Activated CD4-positive, alpha-beta memory T cell treated with anti-CD3 and anti-CD28 coated beads for 36 hours (primary cell): ENCODE data around the gene MYADML2. TPM values are rescaled to one million over a fixed set of nuclear protein-coding genes. Genes with fewer than 3 reads are reported as not detected.

ENCODE experiments used
- CTCF ChIA-PET: fragments of 350-600 bp; sonication (Branson Sonifier 250); formaldehyde crosslinking; loops from one replicate; lab custom pipeline; 2021; ENCODE audit warnings: antibody characterized with exemption, inconsistent platforms; lab: Charles Lee
- POLR2A ChIA-PET: fragments of 350-600 bp; sonication (Branson Sonifier 250); formaldehyde crosslinking; loops from one replicate; lab custom pipeline; 2021; ENCODE audit warnings: antibody characterized with exemption; lab: Charles Lee
- DNase-seq: peaks from one replicate; pipeline ENCODE4 v3.0.0-alpha.2; 2020
- H3K27ac Mint-ChIP-seq: one replicate; pipeline ENCODE4 v1.8.0; 2021; ENCODE audit warnings: mixed read lengths
- H3K27me3 Mint-ChIP-seq: one replicate; pipeline ENCODE4 v1.8.0; 2021; ENCODE audit warnings: mixed read lengths
- H3K36me3 Mint-ChIP-seq: one replicate; pipeline ENCODE4 v1.8.0; 2021; ENCODE audit warnings: mixed read lengths
- H3K4me1 Mint-ChIP-seq: one replicate; pipeline ENCODE4 v1.8.0; 2021; ENCODE audit warnings: low read depth, mixed read lengths
- H3K4me3 Mint-ChIP-seq: one replicate; pipeline ENCODE4 v1.8.0; 2021; ENCODE audit warnings: mild to moderate bottlenecking, mixed read lengths
- H3K9me3 Mint-ChIP-seq: one replicate; pipeline ENCODE4 v1.8.0; 2021; ENCODE audit warnings: mixed read lengths
- intact Hi-C: fragments of 100-400 bp; cut with micrococcal nuclease; formaldehyde crosslinking; loops from one replicate; pipeline ENCODE4 v1.15.1; 2023
- total RNA-seq, 2 experiments: library from RNA; stranded (reverse); gene quantifications; one replicate each; pipeline ENCODE4 v1.2.3, GENCODE V29; 2021

MYADML2 gene
- total RNA-seq, 2 experiments from 2014 or later = not detected

GRCh38 chr17:81916234-81917001, 30.6 kb downstream of the MYADML2 start:
- H3K36me3 Mint-ChIP-seq = peaks cover 30% of the 10 kb centered on the region
- no peaks in the 10 kb centered on the region for H3K27me3 Mint-ChIP-seq
- CTCF ChIA-PET = interaction anchor here (1.5 to 1.9 kb wide), 3 partner anchors 43 to 104 kb away, joined by 4 to 8 read pairs (median 7); no protein-coding TSS in a partner anchor
- H3K4me1 Mint-ChIP-seq = peaks cover 24% of the 10 kb centered on the region
- POLR2A ChIA-PET = interaction anchor here (0.9 to 1.5 kb wide), 4 partner anchors 8 to 114 kb away, joined by 3 to 7 read pairs (median 3); no protein-coding TSS in a partner anchor
- H3K4me3 Mint-ChIP-seq = peak overlapping the region; percentile 85
- intact Hi-C loops = no loop called here
- H3K27ac Mint-ChIP-seq = peak overlapping the region; percentile 54
- DNase-seq = peak; percentile 48
- no peaks in the 10 kb centered on the region for H3K9me3 Mint-ChIP-seq

GRCh38 chr17:81915331-81915730, 31.7 kb downstream of the MYADML2 start:
- H3K4me3 Mint-ChIP-seq = no peak overlapping the region
- intact Hi-C loops = no loop called here
- ChIA-PET POLR2A (no interaction called here), CTCF (no interaction called here)
- no peak overlapping the region for H3K27ac Mint-ChIP-seq
- peaks cover 26% of the 10 kb centered on the region for H3K36me3 Mint-ChIP-seq
- H3K9me3 Mint-ChIP-seq = no peaks in the 10 kb centered on the region
- peaks cover 24% of the 10 kb centered on the region for H3K4me1 Mint-ChIP-seq
- H3K27me3 Mint-ChIP-seq = no peaks in the 10 kb centered on the region
- DNase-seq = no peak

GRCh38 chr17:81914103-81914850, 32.8 kb downstream of the MYADML2 start:
- ChIA-PET POLR2A (no interaction called here), CTCF (no interaction called here)
- H3K36me3 Mint-ChIP-seq = peaks cover 26% of the 10 kb centered on the region
- no peaks in the 10 kb centered on the region for H3K27me3 Mint-ChIP-seq
- no peak overlapping the region for H3K27ac Mint-ChIP-seq
- no peak overlapping the region for H3K4me3 Mint-ChIP-seq
- peaks cover 26% of the 10 kb centered on the region for H3K4me1 Mint-ChIP-seq
- no peaks in the 10 kb centered on the region for H3K9me3 Mint-ChIP-seq
- no peak for DNase-seq
- intact Hi-C loops = loop anchor here (5.0 kb wide), 2 partner anchors 42 to 48 kb away; partner anchors contain the start of genes ARHGDIA and NOTUM

DNA sequence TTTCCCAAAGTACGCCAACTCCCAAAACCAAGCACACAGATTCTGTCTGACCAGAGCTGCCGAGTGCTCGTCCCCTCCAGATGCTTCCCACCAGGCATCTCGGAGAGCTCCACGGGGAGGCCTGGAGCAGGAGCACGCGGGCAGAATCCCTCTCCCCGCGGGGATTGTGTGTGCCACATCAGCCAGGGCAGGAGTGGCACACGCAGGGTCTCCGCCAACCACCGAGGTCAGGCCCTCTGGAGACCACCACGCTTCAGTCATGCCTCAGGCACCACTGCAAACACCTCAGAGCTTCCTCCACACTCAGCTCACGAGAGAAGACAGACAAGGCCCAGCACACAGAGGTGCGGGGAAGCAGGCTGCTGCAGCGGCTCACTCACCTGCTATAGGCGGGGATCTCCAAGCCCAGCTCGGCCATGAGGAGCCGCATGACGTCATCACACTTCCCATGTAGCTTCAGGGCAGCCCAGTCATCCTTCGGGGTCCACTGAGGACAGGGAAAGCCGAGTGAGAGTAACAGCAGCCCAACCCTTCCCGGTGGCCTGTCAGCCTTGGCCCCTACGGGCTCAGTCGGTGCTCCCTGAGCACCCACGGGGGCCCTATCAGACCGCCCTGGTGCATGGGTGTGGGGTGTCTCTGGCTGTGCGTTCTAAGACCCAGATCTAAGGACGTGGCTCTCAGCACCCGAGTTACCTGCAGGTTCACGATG, 33.5 kb downstream of the MYADML2 start:
- peaks cover 24% of the 10 kb centered on the region for H3K4me1 Mint-ChIP-seq
- no peak for DNase-seq
- no peak overlapping the region for H3K27ac Mint-ChIP-seq
- ChIA-PET POLR2A (no interaction called here), CTCF (interaction anchor here (0.6 to 0.7 kb wide), 2 partner anchors 22 to 106 kb away, joined by 3 to 4 read pairs; partner anchors contain the start of gene ANAPC11)
- H3K36me3 Mint-ChIP-seq = peaks cover 27% of the 10 kb centered on the region
- H3K4me3 Mint-ChIP-seq = no peak overlapping the region
- intact Hi-C loops = loop anchor here (5.0 kb wide), 2 partner anchors 41 to 49 kb away; partner anchors contain the start of genes ARHGDIA and NOTUM
- no peaks in the 10 kb centered on the region for H3K9me3 Mint-ChIP-seq
- H3K27me3 Mint-ChIP-seq = no peaks in the 10 kb centered on the region

- Mint-ChIP-seq H3K4me1 (peaks cover 19% of the 10 kb centered on the region), H3K36me3 (peaks cover 29% of the 10 kb centered on the region), H3K9me3 (no peaks in the 10 kb centered on the region), H3K27ac (no peak overlapping the region), H3K27me3 (no peaks in the 10 kb centered on the region), H3K4me3 (no peak overlapping the region)
- ChIA-PET CTCF (interaction anchor here (0.6 to 0.7 kb wide), 2 partner anchors 21 to 107 kb away, joined by 3 to 4 read pairs; partner anchors contain the start of gene ANAPC11), POLR2A (no interaction called here)
- intact Hi-C loops = loop anchor here (5.0 kb wide), 2 partner anchors 40 to 50 kb away; partner anchors contain the start of genes ARHGDIA and NOTUM
- no peak for DNase-seq
Observed at GRCh38 chr17:81912441-81913309, 34.4 kb downstream of the MYADML2 start.

DNA sequence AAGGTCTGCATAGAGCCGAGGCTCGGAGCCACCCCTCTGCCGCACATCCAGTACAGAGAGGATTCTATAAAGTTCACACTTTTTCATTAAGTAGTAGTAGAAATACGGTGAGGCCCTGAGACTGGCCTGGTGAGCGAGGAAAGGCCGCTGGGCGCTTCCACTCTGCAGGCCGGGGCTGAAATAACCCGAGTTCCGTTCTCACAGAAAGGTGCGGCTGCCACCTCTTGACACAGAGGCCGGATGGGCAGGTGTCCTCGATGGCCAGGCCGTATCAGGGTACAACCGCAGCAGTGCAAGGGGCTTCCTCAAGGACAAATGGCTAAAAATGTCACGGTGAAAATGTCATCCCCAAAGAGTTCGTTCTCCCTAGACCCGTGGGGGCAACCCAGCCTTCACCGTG, 35.1 kb downstream of the MYADML2 start:
- Mint-ChIP-seq H3K4me3 (no peak overlapping the region), H3K36me3 (peaks cover 27% of the 10 kb centered on the region), H3K27me3 (no peaks in the 10 kb centered on the region), H3K27ac (no peak overlapping the region), H3K4me1 (peaks cover 15% of the 10 kb centered on the region), H3K9me3 (no peaks in the 10 kb centered on the region)
- no peak for DNase-seq
- intact Hi-C loops = loop anchor here (5.0 kb wide), 2 partner anchors 40 to 50 kb away; partner anchors contain the start of genes ARHGDIA and NOTUM
- ChIA-PET CTCF (no interaction called here), POLR2A (interaction anchor here (1.1 kb wide), 1 partner anchor 14 kb away, joined by 3 read pairs; no protein-coding TSS in a partner anchor)

- intact Hi-C loops = loop anchor here (5.0 kb wide), 2 partner anchors 39 to 51 kb away; partner anchors contain the start of genes ARHGDIA and NOTUM
- DNase-seq = peak; percentile 95
- no peak within 1 kb of the TSS for H3K27ac Mint-ChIP-seq
- H3K4me3 Mint-ChIP-seq = peak within 1 kb of the TSS; percentile 85
- H3K27me3 Mint-ChIP-seq = no peaks in the 10 kb centered on the region
- ChIA-PET POLR2A (interaction anchor here (0.6 to 1.1 kb wide), 3 partner anchors 15 to 45 kb away, joined by 3 read pairs; partner anchors contain the start of genes ALYREF and ANAPC11), CTCF (no interaction called here)
- H3K4me1 Mint-ChIP-seq = peaks cover 11% of the 10 kb centered on the region
- H3K9me3 Mint-ChIP-seq = no peaks in the 10 kb centered on the region
- peaks cover 26% of the 10 kb centered on the region for H3K36me3 Mint-ChIP-seq
Observed at GRCh38 chr17:81911277-81911961, 35.6 kb downstream of the MYADML2 start, which contains the start of gene PCYT2. PCYT2 (minus strand) TSS chr17:81911399; CDS start chr17:81911355, 44 bp downstream.

- no peak overlapping the region for H3K27ac Mint-ChIP-seq
- intact Hi-C loops = loop anchor here (5.0 kb wide), 2 partner anchors 39 to 51 kb away; partner anchors contain the start of genes ARHGDIA and NOTUM
- peaks cover 22% of the 10 kb centered on the region for H3K36me3 Mint-ChIP-seq
- H3K9me3 Mint-ChIP-seq = no peaks in the 10 kb centered on the region
- H3K4me3 Mint-ChIP-seq = peak overlapping the region; percentile 85
- H3K27me3 Mint-ChIP-seq = no peaks in the 10 kb centered on the region
- peaks cover 7% of the 10 kb centered on the region for H3K4me1 Mint-ChIP-seq
- ChIA-PET CTCF (no interaction called here), POLR2A (interaction anchor here (0.6 to 0.7 kb wide), 2 partner anchors 20 to 45 kb away, joined by 3 read pairs; partner anchors contain the start of genes ALYREF and ANAPC11)
- no peak for DNase-seq
Observed at GRCh38 chr17:81910840-81911276, 36.2 kb downstream of the MYADML2 start.

DNA sequence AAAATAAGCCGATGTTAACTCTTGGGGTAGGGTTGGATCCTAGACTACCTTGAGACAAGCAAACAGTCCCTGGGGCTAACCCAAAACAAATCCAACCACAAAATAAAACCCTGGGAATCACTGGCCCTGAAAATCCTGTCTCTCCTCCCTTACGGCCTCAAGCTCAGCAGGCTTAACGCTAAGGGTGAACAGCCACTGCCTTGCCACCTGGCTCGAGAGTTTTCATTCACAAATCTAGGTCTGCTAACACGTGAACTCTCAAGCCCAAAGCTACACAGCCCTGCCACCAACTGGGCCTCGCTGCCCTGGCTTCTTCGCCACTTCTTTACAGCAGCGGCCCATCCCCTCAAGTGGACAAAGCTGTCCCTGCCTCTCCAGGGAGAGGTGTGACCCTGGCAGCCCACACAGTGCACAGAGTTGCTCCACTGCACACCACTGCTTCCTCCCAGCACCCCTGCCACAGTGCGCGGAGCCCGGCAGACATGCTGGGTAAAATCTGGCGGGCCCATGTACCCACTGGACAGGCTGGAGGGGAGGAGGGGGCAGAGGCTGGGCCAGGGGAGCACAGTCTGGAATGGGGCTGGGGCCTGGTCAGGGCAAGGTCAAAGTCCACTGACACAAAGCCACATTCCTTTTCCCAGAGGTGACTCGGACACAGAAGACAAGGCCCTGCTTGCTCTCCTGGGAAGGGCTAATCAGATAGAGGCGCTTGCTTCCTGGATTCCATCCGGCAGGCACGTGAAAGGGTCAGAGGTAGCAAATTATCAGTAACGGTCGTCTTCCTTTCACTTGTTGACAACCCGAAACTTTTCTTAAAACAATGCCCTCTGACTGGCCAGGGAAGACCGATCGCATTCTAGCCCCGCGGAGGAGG, 36.8 kb downstream of the MYADML2 start:
- Mint-ChIP-seq H3K4me1 (peaks cover 4% of the 10 kb centered on the region), H3K9me3 (no peaks in the 10 kb centered on the region), H3K36me3 (peaks cover 18% of the 10 kb centered on the region), H3K27me3 (no peaks in the 10 kb centered on the region), H3K27ac (no peak overlapping the region), H3K4me3 (peak overlapping the region; percentile 85)
- ChIA-PET CTCF (interaction anchor here (0.9 kb wide), 1 partner anchor 40 kb away, joined by 4 read pairs; no protein-coding TSS in a partner anchor), POLR2A (no interaction called here)
- intact Hi-C loops = loop anchor here (5.0 kb wide), 2 partner anchors 38 to 52 kb away; partner anchors contain the start of genes ARHGDIA and NOTUM
- no peak for DNase-seq
